SK-N-SH treated with all-trans-retinoic acid at 6 μM for 48 hours (cell line): ENCODE data around the gene EPM2A.

Source experiments
- ATAC-seq: fragments of 200-7000 bp; cut with Tn5 transposase; 3 replicates; pipeline ENCODE4 v1.9.1; 2020; ENCODE audit warnings: mild to moderate bottlenecking, moderate library complexity
- ARNTL ChIP-seq: fragments of 450-650 bp; formaldehyde crosslinking; IDR thresholded peaks from 2 replicates; pipeline ENCODE4 v1.5.0; 2020; ENCODE audit warnings: low read depth, mild to moderate bottlenecking, moderate library complexity, borderline replicate concordance
- BACH2 ChIP-seq: fragments of 250-450 bp; sonication (Bioruptor Pico); IDR thresholded peaks from 2 replicates; pipeline ENCODE4 v1.9.0; 2021; ENCODE audit warnings: mild to moderate bottlenecking, borderline replicate concordance
- CREB5 ChIP-seq: fragments of 250-450 bp; sonication (Bioruptor Pico); IDR thresholded peaks from 2 replicates; pipeline ENCODE4 v1.5.1; 2020; ENCODE audit warnings: low read depth, mild to moderate bottlenecking, moderate library complexity
- CSDC2 ChIP-seq: fragments of 250-450 bp; sonication (Bioruptor Pico); IDR thresholded peaks from 2 replicates; pipeline ENCODE4 v1.5.0; 2020; ENCODE audit warnings: mild to moderate bottlenecking, moderate library complexity
- CSRNP3 ChIP-seq: fragments of 250-450 bp; sonication (Bioruptor Pico); IDR thresholded peaks from 2 replicates; pipeline ENCODE4 v1.5.1; 2021; ENCODE audit warnings: mild to moderate bottlenecking, moderate library complexity
- ESRRG ChIP-seq: fragments of 250-450 bp; sonication (Bioruptor Pico); IDR thresholded peaks from 2 replicates; pipeline ENCODE4 v1.6.1; 2021; ENCODE audit warnings: mild to moderate bottlenecking
- GLIS3 ChIP-seq: fragments of 250-450 bp; sonication (Bioruptor Pico); IDR thresholded peaks from 2 replicates; pipeline ENCODE4 v1.5.0; 2020; ENCODE audit warnings: mild to moderate bottlenecking, moderate library complexity
- ISL1 ChIP-seq: fragments of 250-450 bp; sonication (Bioruptor Pico); IDR thresholded peaks from 2 replicates; pipeline ENCODE4 v2.1.2; 2022; ENCODE audit warnings: mild to moderate bottlenecking, moderate library complexity
- PATZ1 ChIP-seq: fragments of 250-450 bp; sonication (Bioruptor Pico); IDR thresholded peaks from 2 replicates; pipeline ENCODE4 v1.8.0; 2020; ENCODE audit warnings: mild to moderate bottlenecking, moderate library complexity, borderline replicate concordance
- POU6F1 ChIP-seq: fragments of 250-450 bp; sonication (Bioruptor Pico); IDR thresholded peaks from 2 replicates; pipeline ENCODE4 v1.8.0; 2021; ENCODE audit warnings: low read depth, mild to moderate bottlenecking, moderate library complexity, borderline replicate concordance
- PPARA ChIP-seq: fragments of 250-450 bp; sonication (Bioruptor Pico); IDR thresholded peaks from 2 replicates; pipeline ENCODE4 v1.5.0; 2020; ENCODE audit warnings: mild to moderate bottlenecking, borderline replicate concordance
- RARB ChIP-seq: fragments of 250-450 bp; sonication (Bioruptor Pico); IDR thresholded peaks from 2 replicates; pipeline ENCODE4 v1.8.0; 2021; ENCODE audit warnings: mild to moderate bottlenecking, moderate library complexity
- SNAI2 ChIP-seq: fragments of 250-450 bp; sonication (Bioruptor Pico); IDR thresholded peaks from 2 replicates; pipeline ENCODE4 v1.5.0; 2020; ENCODE audit warnings: mild to moderate bottlenecking, moderate library complexity
- TCF4 ChIP-seq: fragments of 250-450 bp; sonication (Bioruptor Pico); IDR thresholded peaks from 2 replicates; pipeline ENCODE4 v1.8.0; 2021; ENCODE audit warnings: mild to moderate bottlenecking, moderate library complexity, borderline replicate concordance
- TOX ChIP-seq: fragments of 250-450 bp; sonication (Bioruptor Pico); IDR thresholded peaks from 2 replicates; pipeline ENCODE4 v1.8.0; 2021; ENCODE audit warnings: mild to moderate bottlenecking, moderate library complexity, borderline replicate concordance
- TSHZ2 ChIP-seq: fragments of 250-450 bp; sonication (Bioruptor Pico); IDR thresholded peaks from 2 replicates; pipeline ENCODE4 v1.5.0; 2020; ENCODE audit warnings: mild to moderate bottlenecking, moderate library complexity
- ZC3H10 ChIP-seq: fragments of 250-450 bp; sonication (Bioruptor Pico); IDR thresholded peaks from 2 replicates; pipeline ENCODE4 v1.5.1; 2021; ENCODE audit warnings: mild to moderate bottlenecking, moderate library complexity
- ZFP3 ChIP-seq: fragments of 250-450 bp; sonication (Bioruptor Pico); IDR thresholded peaks from 2 replicates; pipeline ENCODE4 v1.5.0; 2020; ENCODE audit warnings: mild to moderate bottlenecking, moderate library complexity
- ZFP30 ChIP-seq: fragments of 450-650 bp; formaldehyde crosslinking; IDR thresholded peaks from 2 replicates; pipeline ENCODE4 v1.5.0; 2022; ENCODE audit warnings: mild to moderate bottlenecking, moderate library complexity
- ZNF565 ChIP-seq: fragments of 450-650 bp; formaldehyde crosslinking; conservative IDR thresholded peaks from 2 replicates; pipeline ENCODE4 v1.5.0; 2020; ENCODE audit warnings: low read depth, mild to moderate bottlenecking, moderate library complexity
- ZNF70 ChIP-seq: fragments of 450-650 bp; formaldehyde crosslinking; IDR thresholded peaks from 2 replicates; pipeline ENCODE4 v1.5.0; 2020; ENCODE audit warnings: mild to moderate bottlenecking, moderate library complexity

EPM2A gene

GRCh38 chr6:145660676-145661075 lies 74.6 kb downstream of the EPM2A start:
- no peak for ATAC-seq

GRCh38 chr6:145656128-145656527 lies 79.2 kb downstream of the EPM2A start:
- peak; percentile 19; the same call in 1 of the 3 replicates for ATAC-seq
- TF ChIP-seq RARB (CRISPR knock-in tag) (no peak), CSDC2 (CRISPR knock-in tag) (no peak), ZFP30 (CRISPR knock-in tag) (no peak), ISL1 (CRISPR knock-in tag) (no peak), BACH2 (CRISPR knock-in tag) (no peak), GLIS3 (no peak), TSHZ2 (CRISPR knock-in tag) (no peak)

More at GRCh38 chr6:145660676-145661075, 74.6 kb downstream of the EPM2A start:
- TF ChIP-seq ZNF565 (CRISPR knock-in tag) (no peak), RARB (CRISPR knock-in tag) (no peak), ZFP3 (CRISPR knock-in tag) (no peak), TSHZ2 (CRISPR knock-in tag) (no peak), TCF4 (CRISPR knock-in tag) (no peak), SNAI2 (CRISPR knock-in tag) (no peak), POU6F1 (CRISPR knock-in tag) (no peak), ZC3H10 (CRISPR knock-in tag) (no peak), ARNTL (no peak), PATZ1 (CRISPR knock-in tag) (no peak), CREB5 (CRISPR knock-in tag) (no peak), ZNF70 (CRISPR knock-in tag) (no peak), CSDC2 (CRISPR knock-in tag) (no peak), TOX (CRISPR knock-in tag) (no peak), ZFP30 (CRISPR knock-in tag) (no peak), GLIS3 (no peak), CSRNP3 (CRISPR knock-in tag) (no peak), ESRRG (CRISPR knock-in tag) (no peak), ISL1 (CRISPR knock-in tag) (no peak), PPARA (CRISPR knock-in tag) (no peak)
